Activated CD8-positive, alpha-beta memory T cell treated with anti-CD3 and anti-CD28 coated beads, Interleukin-2, amount 10 ng/mL, durations not matched to agents 7 days and 5 days (primary cell): ENCODE measurements around the gene VPS13D. TPM values are rescaled to one million over a fixed set of nuclear protein-coding genes. Genes with fewer than 3 reads are reported as not detected.
A peak's percentile ranks its signal among the peaks of the same experiment; 100 is the strongest.

Experiments
- ATAC-seq: fragments of 150-1000 bp; cut with Tn5 transposase; one replicate; pipeline ENCODE4 v1.10.0; 2021; ENCODE audit warnings: moderate library complexity
- CTCF ChIA-PET: fragments of 350-600 bp; sonication (Branson Sonifier 250); formaldehyde crosslinking; loops from one replicate; lab custom pipeline; 2021; ENCODE audit warnings: antibody characterized with exemption; lab: Charles Lee
- DNase-seq: peaks from one replicate; pipeline ENCODE4 v3.0.0-alpha.2; 2020
- H3K27ac Mint-ChIP-seq: one replicate; pipeline ENCODE4 v1.8.0; 2021; ENCODE audit warnings: mild to moderate bottlenecking, mixed read lengths
- H3K27me3 Mint-ChIP-seq: one replicate; pipeline ENCODE4 v1.8.0; 2021; ENCODE audit warnings: mixed read lengths
- H3K36me3 Mint-ChIP-seq: one replicate; pipeline ENCODE4 v1.8.0; 2021; ENCODE audit warnings: mild to moderate bottlenecking, mixed read lengths
- H3K4me1 Mint-ChIP-seq: one replicate; pipeline ENCODE4 v1.8.0; 2021; ENCODE audit warnings: mixed read lengths
- H3K4me3 Mint-ChIP-seq: one replicate; pipeline ENCODE4 v1.8.0; 2021; ENCODE audit warnings: mild to moderate bottlenecking, moderate library complexity, mixed read lengths
- H3K9me3 Mint-ChIP-seq: one replicate; pipeline ENCODE4 v1.8.0; 2022; ENCODE audit warnings: low read depth, mixed read lengths
- total RNA-seq, 2 experiments: library from RNA; stranded (reverse); gene quantifications; one replicate each; pipeline ENCODE4 v1.2.3, GENCODE V29; 2021

VPS13D gene
- total RNA-seq, 2 experiments from 2014 or later = 34.6 to 38.3 TPM

GRCh38 chr1:12404918-12405317 is 175.1 kb downstream of the VPS13D start:
- Mint-ChIP-seq H3K36me3 (peaks cover 38% of the 10 kb centered on the region), H3K27me3 (no peaks in the 10 kb centered on the region), H3K4me3 (no peak overlapping the region), H3K27ac (no peak overlapping the region), H3K9me3 (peaks cover 3% of the 10 kb centered on the region), H3K4me1 (peaks cover 18% of the 10 kb centered on the region)
- ATAC-seq (no peak), DNase-seq (no peak)
- CTCF ChIA-PET = no interaction called here

- H3K9me3 Mint-ChIP-seq = peaks cover 8% of the 10 kb centered on the region
- no peak for ATAC-seq
- DNase-seq = no peak
- peaks cover 40% of the 10 kb centered on the region for H3K36me3 Mint-ChIP-seq
- H3K27ac Mint-ChIP-seq = no peak overlapping the region
- no peaks in the 10 kb centered on the region for H3K27me3 Mint-ChIP-seq
- CTCF ChIA-PET = interaction anchor here (0.6 kb wide), 1 partner anchor 115 kb away, joined by 3 read pairs; no protein-coding TSS in a partner anchor
- peaks cover 18% of the 10 kb centered on the region for H3K4me1 Mint-ChIP-seq
- H3K4me3 Mint-ChIP-seq = no peak overlapping the region
Observed at GRCh38 chr1:12405325-12406210, 175.7 kb downstream of the VPS13D start.

DNA sequence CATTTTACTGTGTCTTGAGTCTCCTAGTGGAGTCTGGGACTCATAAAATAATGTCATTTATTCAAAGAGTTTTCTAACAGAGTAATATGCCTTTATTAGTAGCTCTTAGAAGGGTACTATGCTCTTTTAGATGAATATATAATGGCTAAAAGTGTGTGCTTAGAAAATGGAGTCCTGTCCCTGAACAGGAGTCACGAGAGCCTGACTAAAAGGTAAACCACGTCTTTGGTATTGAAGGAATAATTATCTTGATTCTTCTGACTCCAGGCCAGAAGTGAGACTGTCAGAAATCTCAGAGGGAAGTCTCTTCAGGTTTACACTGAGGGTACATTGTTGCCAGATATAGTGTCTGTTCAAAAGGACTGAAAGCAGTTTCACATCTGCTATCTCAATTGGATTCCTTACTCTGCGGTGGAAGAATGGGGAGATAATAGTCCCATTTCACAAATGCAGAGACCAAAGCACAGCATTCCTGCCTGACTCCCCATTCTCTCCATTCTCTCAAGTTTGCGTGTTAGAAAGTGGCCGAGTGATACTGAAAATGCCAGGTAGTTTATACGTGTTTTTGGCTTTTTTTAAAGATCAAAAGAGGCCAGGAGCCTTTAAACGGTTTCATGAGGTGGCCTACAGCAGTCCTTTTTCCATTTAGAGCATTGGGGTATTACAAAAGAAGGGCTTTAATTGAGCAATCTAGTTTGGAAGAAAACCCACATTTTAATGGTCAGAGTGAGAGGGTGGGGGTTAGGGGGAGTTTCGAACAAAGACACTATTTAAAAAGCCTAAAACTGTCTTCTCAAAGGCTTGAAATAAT is 176.6 kb downstream of the VPS13D start:
- Mint-ChIP-seq H3K27me3 (no peaks in the 10 kb centered on the region), H3K27ac (no peak overlapping the region), H3K9me3 (peaks cover 8% of the 10 kb centered on the region), H3K36me3 (peaks cover 46% of the 10 kb centered on the region), H3K4me3 (no peak overlapping the region), H3K4me1 (peaks cover 18% of the 10 kb centered on the region)
- ATAC-seq = no peak
- CTCF ChIA-PET = interaction anchor here (0.6 to 2.3 kb wide), 6 partner anchors 18 to 114 kb away, joined by 3 to 18 read pairs (median 4); no protein-coding TSS in a partner anchor
- no peak for DNase-seq

- Mint-ChIP-seq H3K4me3 (no peak overlapping the region), H3K27ac (no peak overlapping the region), H3K4me1 (peaks cover 18% of the 10 kb centered on the region), H3K36me3 (peaks cover 50% of the 10 kb centered on the region), H3K9me3 (peaks cover 8% of the 10 kb centered on the region), H3K27me3 (no peaks in the 10 kb centered on the region)
- peak; percentile 47 for DNase-seq
- ATAC-seq = peak; percentile 85
- CTCF ChIA-PET = interaction anchor here (0.6 to 2.3 kb wide), 10 partner anchors 8 to 227 kb away, joined by 3 to 18 read pairs (median 4); no protein-coding TSS in a partner anchor
Observed at GRCh38 chr1:12407050-12407961, 177.5 kb downstream of the VPS13D start.

- Mint-ChIP-seq H3K27ac (no peak overlapping the region), H3K36me3 (peaks cover 55% of the 10 kb centered on the region), H3K9me3 (peaks cover 8% of the 10 kb centered on the region), H3K27me3 (no peaks in the 10 kb centered on the region), H3K4me1 (peaks cover 18% of the 10 kb centered on the region), H3K4me3 (no peak overlapping the region)
- CTCF ChIA-PET = interaction anchor here (0.8 to 2.3 kb wide), 9 partner anchors 9 to 226 kb away, joined by 3 to 18 read pairs (median 4); no protein-coding TSS in a partner anchor
- DNase-seq (no peak), ATAC-seq (no peak)
Observed at GRCh38 chr1:12407962-12408454, 178.2 kb downstream of the VPS13D start.

- H3K36me3 Mint-ChIP-seq = peaks cover 49% of the 10 kb centered on the region
- no peak overlapping the region for H3K27ac Mint-ChIP-seq
- H3K4me1 Mint-ChIP-seq = peaks cover 18% of the 10 kb centered on the region
Observed at GRCh38 chr1:12408662-12409061, 178.8 kb downstream of the VPS13D start.

GRCh38 chr1:12409681-12410080 is 179.9 kb downstream of the VPS13D start:
- Mint-ChIP-seq H3K36me3 (peaks cover 47% of the 10 kb centered on the region), H3K27ac (no peak overlapping the region), H3K27me3 (no peaks in the 10 kb centered on the region), H3K4me3 (no peak overlapping the region), H3K4me1 (peaks cover 22% of the 10 kb centered on the region), H3K9me3 (peaks cover 8% of the 10 kb centered on the region)
- DNase-seq = no peak
- ATAC-seq = no peak
- CTCF ChIA-PET = interaction anchor here (0.5 to 1.9 kb wide), 3 partner anchors 192 to 441 kb away, joined by 3 to 9 read pairs (median 4); no protein-coding TSS in a partner anchor

More at GRCh38 chr1:12408662-12409061, 178.8 kb downstream of the VPS13D start:
- no peak for DNase-seq
- Mint-ChIP-seq H3K9me3 (peaks cover 8% of the 10 kb centered on the region), H3K4me3 (no peak overlapping the region), H3K27me3 (no peaks in the 10 kb centered on the region)
- CTCF ChIA-PET = interaction anchor here (1.3 to 2.3 kb wide), 4 partner anchors 16 to 211 kb away, joined by 3 to 18 read pairs (median 10); no protein-coding TSS in a partner anchor
- ATAC-seq = no peak

GRCh38 chr1:12410351-12410750 is 180.5 kb downstream of the VPS13D start:
- peaks cover 46% of the 10 kb centered on the region for H3K36me3 Mint-ChIP-seq
- H3K27me3 Mint-ChIP-seq = no peaks in the 10 kb centered on the region
- peaks cover 8% of the 10 kb centered on the region for H3K9me3 Mint-ChIP-seq
- peaks cover 22% of the 10 kb centered on the region for H3K4me1 Mint-ChIP-seq
- H3K4me3 Mint-ChIP-seq = no peak overlapping the region
- H3K27ac Mint-ChIP-seq = no peak overlapping the region
- CTCF ChIA-PET = interaction anchor here (1.4 to 1.9 kb wide), 2 partner anchors 191 to 209 kb away, joined by 4 to 9 read pairs; no protein-coding TSS in a partner anchor
- DNase-seq = no peak
- no peak for ATAC-seq

DNA sequence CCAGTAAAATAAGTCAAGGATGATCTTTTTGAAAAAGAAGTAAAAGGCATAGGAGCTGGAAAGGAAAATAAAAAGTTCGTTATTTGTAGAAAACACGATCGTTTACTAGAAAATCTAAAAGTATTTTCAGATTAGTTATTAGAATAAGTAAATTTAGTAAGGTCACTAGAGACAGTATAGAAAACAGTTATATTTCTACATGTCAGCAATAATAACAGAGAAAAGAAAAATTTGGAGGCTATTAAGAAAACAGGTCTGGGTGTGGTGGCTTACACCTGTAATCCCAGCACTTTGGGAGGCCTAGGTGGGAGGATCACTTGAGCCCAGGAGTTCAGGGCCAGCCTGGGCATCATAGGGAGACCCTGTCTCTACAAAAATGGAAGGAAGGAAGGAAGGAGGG is 181.3 kb downstream of the VPS13D start:
- H3K9me3 Mint-ChIP-seq = peaks cover 8% of the 10 kb centered on the region
- H3K27me3 Mint-ChIP-seq = no peaks in the 10 kb centered on the region
- no peak overlapping the region for H3K27ac Mint-ChIP-seq
- DNase-seq = no peak
- CTCF ChIA-PET = interaction anchor here (1.4 to 1.9 kb wide), 2 partner anchors 190 to 208 kb away, joined by 4 to 9 read pairs; no protein-coding TSS in a partner anchor
- ATAC-seq = no peak
- H3K36me3 Mint-ChIP-seq = peaks cover 47% of the 10 kb centered on the region
- H3K4me1 Mint-ChIP-seq = peaks cover 19% of the 10 kb centered on the region
- H3K4me3 Mint-ChIP-seq = no peak overlapping the region

DNA sequence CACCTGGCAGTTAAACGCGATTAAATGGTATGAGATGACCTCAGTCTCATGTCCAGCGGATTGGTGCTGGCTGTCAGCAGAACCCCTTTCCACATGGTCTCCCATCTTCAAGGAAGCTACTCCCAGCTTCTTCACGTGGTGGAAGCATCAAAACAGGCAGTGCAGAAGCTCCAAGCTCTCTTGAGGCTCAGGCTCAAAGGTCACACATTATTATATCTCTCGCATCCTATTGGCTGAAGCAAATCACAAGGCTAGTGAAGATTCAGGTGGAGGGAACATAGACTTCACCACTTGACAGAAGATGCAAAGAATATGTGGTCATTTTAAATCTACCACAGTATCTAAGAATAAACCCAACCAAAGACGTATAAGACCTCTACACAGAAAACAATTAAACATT is 181.9 kb downstream of the VPS13D start:
- no peak for ATAC-seq
- peaks cover 8% of the 10 kb centered on the region for H3K9me3 Mint-ChIP-seq
- CTCF ChIA-PET = no interaction called here

GRCh38 chr1:12412439-12412838 is 182.6 kb downstream of the VPS13D start:
- no peak for DNase-seq
- Mint-ChIP-seq H3K36me3 (peaks cover 56% of the 10 kb centered on the region), H3K27me3 (no peaks in the 10 kb centered on the region), H3K27ac (no peak overlapping the region), H3K4me3 (no peak overlapping the region), H3K9me3 (peaks cover 8% of the 10 kb centered on the region), H3K4me1 (peaks cover 9% of the 10 kb centered on the region)
- ATAC-seq = no peak
- CTCF ChIA-PET = no interaction called here

More for the DNA sequence above, 181.9 kb downstream of the VPS13D start:
- H3K27ac Mint-ChIP-seq = no peak overlapping the region
- H3K36me3 Mint-ChIP-seq = peaks cover 49% of the 10 kb centered on the region
- H3K4me3 Mint-ChIP-seq = no peak overlapping the region
- H3K4me1 Mint-ChIP-seq = peaks cover 15% of the 10 kb centered on the region
- no peak for DNase-seq
- H3K27me3 Mint-ChIP-seq = no peaks in the 10 kb centered on the region
